Body of pancreas (tissue), 4 donors: ENCODE data around the gene SLC5A10. TPM values are rescaled to one million over a fixed set of nuclear protein-coding genes. Genes with fewer than 3 reads are reported as not detected.
A peak's percentile ranks its signal among the peaks of the same experiment; 100 is the strongest.

Source experiments
- ATAC-seq: fragments of 150-250 bp; one replicate; pipeline ENCODE4 v1.9.1; 2016
- DNase-seq, 4 donors: peaks; one replicate each; pipeline ENCODE4 v3.0.0-alpha.2; 2019
- H3K27ac ChIP-seq, 4 donors: fragments of 200-600 bp; sonication (generic); 1 replicate in 3 of 4; 2 replicates in 1 of 4; pipeline versions ENCODE4 v1.5.1 to v1.6.1; 2016 to 2019; ENCODE audit warnings: mild to moderate bottlenecking in 1 of 4, mixed read lengths in 1 of 4, moderate library complexity in 1 of 4
- H3K27me3 ChIP-seq, 2 donors: fragments of 200-600 bp; sonication (generic); one replicate each; pipeline ENCODE4 v1.6.0; 2016; ENCODE audit warnings: mild to moderate bottlenecking in 1 of 2
- H3K36me3 ChIP-seq, 2 donors: fragments of 200-600 bp; sonication (generic); replicated peaks in 1 of 2; 2 replicates each; pipeline ENCODE4 v1.5.1; 2016; ENCODE audit warnings: low read depth in 2 of 2; ENCODE audit not compliant: insufficient read depth in 1 of 2
- H3K4me1 ChIP-seq: fragments of 200-600 bp; sonication (generic); one replicate; pipeline ENCODE4 v1.6.0; 2016
- H3K4me3 ChIP-seq, 2 donors: fragments of 200-600 bp; sonication (generic); 1 replicate in 1 of 2; 2 replicates in 1 of 2; pipeline ENCODE4 v1.5.1; 2016 to 2019
- H3K9me3 ChIP-seq, 3 donors: fragments of 200-600 bp; sonication (generic); 1 replicate in 2 of 3; 2 replicates in 1 of 3; pipeline ENCODE4 v1.5.1; 2016
- POLR2A ChIP-seq, 3 donors: fragments of 450-650 bp; IDR thresholded peaks; one replicate each; pipeline ENCODE4 v1.6.1; 2016; ENCODE audit warnings: antibody characterized with exemption in 3 of 3, mild to moderate bottlenecking in 2 of 3
- WGBS, 2 donors: methylation state at CpG; one replicate each; pipeline ENCODE4 v1.1.5; 2017; 5-methylcytosine and 5-hydroxymethylcytosine counted together
- intact Hi-C: fragments of 100-400 bp; cut with DNase I; formaldehyde crosslinking; loops from one replicate; pipeline ENCODE4 v1.15.1; 2023
- total RNA-seq, 2 donors: library from RNA; depleted of rRNA; stranded (reverse); fragments of >200 nt; gene quantifications; one replicate each; pipeline ENCODE4 v1.1.0, GENCODE V29; 2016
- TF ChIP-seq, protein P1 (sequence below), 7 experiments: fragments of 450-650 bp in 4 of 7; fragments of 200-600 bp in 3 of 7; sonication (generic) in 3 of 7; IDR thresholded peaks; one replicate each; pipeline ENCODE4 v1.5.1; 2016 to 2019; ENCODE audit warnings: antibody characterized with exemption in 7 of 7

SLC5A10 gene
- total RNA-seq, 2 donors from 2014 or later = not detected

- H3K9me3 ChIP-seq = no peaks in the 10 kb centered on the region
- H3K4me1 ChIP-seq = no peaks in the 10 kb centered on the region
- TF ChIP-seq POLR2A (IDR thresholded peaks at IDR 0.05) = no peak
- TF ChIP-seq, protein P1, sequence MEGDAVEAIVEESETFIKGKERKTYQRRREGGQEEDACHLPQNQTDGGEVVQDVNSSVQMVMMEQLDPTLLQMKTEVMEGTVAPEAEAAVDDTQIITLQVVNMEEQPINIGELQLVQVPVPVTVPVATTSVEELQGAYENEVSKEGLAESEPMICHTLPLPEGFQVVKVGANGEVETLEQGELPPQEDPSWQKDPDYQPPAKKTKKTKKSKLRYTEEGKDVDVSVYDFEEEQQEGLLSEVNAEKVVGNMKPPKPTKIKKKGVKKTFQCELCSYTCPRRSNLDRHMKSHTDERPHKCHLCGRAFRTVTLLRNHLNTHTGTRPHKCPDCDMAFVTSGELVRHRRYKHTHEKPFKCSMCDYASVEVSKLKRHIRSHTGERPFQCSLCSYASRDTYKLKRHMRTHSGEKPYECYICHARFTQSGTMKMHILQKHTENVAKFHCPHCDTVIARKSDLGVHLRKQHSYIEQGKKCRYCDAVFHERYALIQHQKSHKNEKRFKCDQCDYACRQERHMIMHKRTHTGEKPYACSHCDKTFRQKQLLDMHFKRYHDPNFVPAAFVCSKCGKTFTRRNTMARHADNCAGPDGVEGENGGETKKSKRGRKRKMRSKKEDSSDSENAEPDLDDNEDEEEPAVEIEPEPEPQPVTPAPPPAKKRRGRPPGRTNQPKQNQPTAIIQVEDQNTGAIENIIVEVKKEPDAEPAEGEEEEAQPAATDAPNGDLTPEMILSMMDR (IDR thresholded peaks at IDR 0.05) = no peak
- DNase-seq (peak in 1 of 4 donors; percentile 40), ATAC-seq (no peak)
- intact Hi-C loops = no loop called here
- no peaks in the 10 kb centered on the region for H3K36me3 ChIP-seq
- H3K4me3 ChIP-seq = no peak overlapping the region
- no peak overlapping the region for H3K27ac ChIP-seq
- WGBS, 2 donors = 40 to 93% methylated on average over 1 to 24 of the region's 24 CpGs
- no peaks in the 10 kb centered on the region for H3K27me3 ChIP-seq
Observed at GRCh38 chr17:19021622-19022083, 69.7 kb downstream of the SLC5A10 start.

DNA sequence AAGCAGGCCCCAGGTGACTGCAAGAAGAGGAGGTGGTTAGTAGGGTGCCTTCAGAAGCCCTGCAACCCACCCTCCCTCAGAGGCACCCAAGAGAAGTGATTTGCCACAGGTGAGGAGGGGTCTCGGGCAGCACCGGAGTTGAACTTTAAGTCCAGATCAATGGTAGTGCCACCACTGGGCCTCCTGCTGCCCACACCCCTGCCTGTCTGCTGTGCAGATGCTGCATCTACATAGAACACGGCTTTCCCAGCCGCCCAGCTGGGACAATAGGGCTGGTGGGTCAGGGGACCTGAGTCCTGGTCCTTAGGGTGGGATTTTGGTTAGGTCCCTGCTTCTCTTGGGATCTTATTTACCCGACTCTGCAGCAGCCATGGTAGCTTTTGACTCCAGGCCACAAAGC, 70.2 kb downstream of the SLC5A10 start:
- intact Hi-C loops = no loop called here
- TF ChIP-seq, protein P1 (IDR thresholded peaks at IDR 0.05) = no peak
- no peak for TF ChIP-seq POLR2A (IDR thresholded peaks at IDR 0.05)
- Histone ChIP-seq H3K36me3 (no peaks in the 10 kb centered on the region), H3K27me3 (no peaks in the 10 kb centered on the region), H3K4me1 (no peaks in the 10 kb centered on the region), H3K9me3 (no peaks in the 10 kb centered on the region), H3K27ac (no peak overlapping the region), H3K4me3 (no peak overlapping the region)
- no peak for DNase-seq
- ATAC-seq = no peak
- 78 to 96% methylated on average over 5 of the region's 5 CpGs for WGBS, 2 donors

DNA sequence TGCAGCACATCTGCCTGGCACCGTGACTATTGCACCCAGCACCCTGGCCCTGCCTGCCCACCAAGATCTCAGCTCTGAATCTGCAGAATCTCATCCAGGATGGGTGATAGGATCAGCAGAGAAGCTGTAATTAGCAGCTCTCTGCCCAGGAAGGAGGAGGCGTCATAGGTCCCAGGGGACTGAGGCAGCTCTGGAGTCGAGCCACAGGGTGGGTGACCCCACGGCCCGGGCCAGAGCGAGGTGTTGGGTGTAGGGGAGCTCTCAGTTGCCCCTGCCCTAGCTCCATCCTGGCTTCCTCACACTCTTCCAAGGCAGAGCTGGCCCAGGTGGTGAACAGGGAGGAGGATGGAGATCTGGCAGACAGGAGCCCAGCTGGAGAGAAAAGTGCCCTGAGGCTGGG, 70.8 kb downstream of the SLC5A10 start:
- TF ChIP-seq, protein P1 (IDR thresholded peaks at IDR 0.05) = no peak
- no peak for TF ChIP-seq POLR2A (IDR thresholded peaks at IDR 0.05)
- Histone ChIP-seq H3K27ac (no peak overlapping the region), H3K4me1 (no peaks in the 10 kb centered on the region), H3K27me3 (no peaks in the 10 kb centered on the region), H3K9me3 (no peaks in the 10 kb centered on the region), H3K4me3 (no peak overlapping the region), H3K36me3 (no peaks in the 10 kb centered on the region)
- intact Hi-C loops = no loop called here
- no peak for DNase-seq
- ATAC-seq = no peak
- 80 to 97% methylated on average over 5 to 6 of the region's 6 CpGs for WGBS, 2 donors

GRCh38 chr17:19023209-19023999, 71.4 kb downstream of the SLC5A10 start:
- 65% methylated on average over 2 to 8 of the region's 9 CpGs for WGBS, 2 donors
- H3K27me3 ChIP-seq = no peaks in the 10 kb centered on the region
- no peaks in the 10 kb centered on the region for H3K4me1 ChIP-seq
- no peaks in the 10 kb centered on the region for H3K9me3 ChIP-seq
- H3K4me3 ChIP-seq = no peak overlapping the region
- intact Hi-C loops = no loop called here
- TF ChIP-seq, protein P1 (IDR thresholded peaks at IDR 0.05) = no peak
- no peak for TF ChIP-seq POLR2A (IDR thresholded peaks at IDR 0.05)
- H3K27ac ChIP-seq = no peak overlapping the region
- H3K36me3 ChIP-seq = no peaks in the 10 kb centered on the region
- no peak for DNase-seq
- no peak for ATAC-seq
